ENCODE measurements around the gene C11orf65. TPM values are rescaled to one million over a fixed set of nuclear protein-coding genes. Genes with fewer than 3 reads are reported as not detected.

C11orf65 gene
- total RNA-seq, 1 experiment from 2014 or later: 0.92 TPM

- no peaks in the 10 kb centered on the region for H3K27me3 ChIP-seq
- no peak overlapping the region for H3K4me3 ChIP-seq
- no peak for DNase-seq
- H3K36me3 ChIP-seq: peaks cover 12% of the 10 kb centered on the region
- no peaks in the 10 kb centered on the region for H3K9me3 ChIP-seq
These were observed 126.4 kb downstream of the C11orf65 start for GRCh38 chr11:108340973-108341372.

GRCh38 chr11:108338750-108339149, 128.6 kb downstream of the C11orf65 start:
- Histone ChIP-seq H3K27me3 (no peaks in the 10 kb centered on the region), H3K36me3 (peaks cover 15% of the 10 kb centered on the region), H3K9me3 (no peaks in the 10 kb centered on the region), H3K4me3 (no peak overlapping the region)
- no peak for DNase-seq

- Histone ChIP-seq H3K27me3 (no peaks in the 10 kb centered on the region), H3K4me3 (no peak overlapping the region), H3K9me3 (no peaks in the 10 kb centered on the region), H3K36me3 (peaks cover 52% of the 10 kb centered on the region)
- DNase-seq: no peak
These were observed 133.9 kb downstream of the C11orf65 start for GRCh38 chr11:108333403-108333899.

Other genes starting within 250 kb of the C11orf65 start
- 3.3 and 8.1 TPM in 2 replicates for gene NPAT, start 244.9 kb downstream of the C11orf65 start, total RNA-seq (2014; rRNA removed; shearing (Covaris generic); ENCODE audit: low replicate concordance)
- 10.8 and 24.3 TPM in 2 replicates for gene ATM, start 244.5 kb downstream of the C11orf65 start, total RNA-seq (2014; rRNA removed; shearing (Covaris generic); ENCODE audit: low replicate concordance)
- gene POGLUT3, start 30.9 kb upstream of the C11orf65 start, total RNA-seq (2014; rRNA removed; shearing (Covaris generic); ENCODE audit: low replicate concordance): 20.6 and 24.7 TPM in 2 replicates
- 2.0 TPM in 1 of 2 replicates, not detected in the other for gene EXPH5, start 126.2 kb upstream of the C11orf65 start, total RNA-seq (2014; rRNA removed; shearing (Covaris generic); ENCODE audit: low replicate concordance)
- gene DDX10, start 197.5 kb upstream of the C11orf65 start, total RNA-seq (2014; rRNA removed; shearing (Covaris generic); ENCODE audit: low replicate concordance): 12.8 and 18.9 TPM in 2 replicates